ENCODE data around the gene CES2.

DNA sequence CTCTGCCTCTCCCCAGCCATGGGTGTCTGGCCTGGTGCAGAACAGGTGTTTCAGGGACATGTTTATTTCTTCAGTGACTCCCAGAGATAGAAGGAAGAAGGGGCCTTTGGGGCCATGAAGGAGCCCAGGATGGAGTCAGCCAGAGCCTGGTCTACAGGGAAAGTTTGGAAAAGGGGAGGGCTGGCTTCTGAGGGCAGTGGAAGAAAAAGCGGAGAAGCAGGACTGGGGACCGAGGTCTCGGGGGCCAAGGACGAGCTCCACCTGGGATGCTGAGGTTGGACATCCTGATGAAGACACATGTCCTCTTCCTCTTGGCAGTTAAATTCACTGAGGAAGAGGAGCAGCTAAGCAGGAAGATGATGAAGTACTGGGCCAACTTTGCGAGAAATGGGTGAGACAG, 7.7 kb downstream of the CES2 start:
- TF ChIP-seq, protein P1, sequence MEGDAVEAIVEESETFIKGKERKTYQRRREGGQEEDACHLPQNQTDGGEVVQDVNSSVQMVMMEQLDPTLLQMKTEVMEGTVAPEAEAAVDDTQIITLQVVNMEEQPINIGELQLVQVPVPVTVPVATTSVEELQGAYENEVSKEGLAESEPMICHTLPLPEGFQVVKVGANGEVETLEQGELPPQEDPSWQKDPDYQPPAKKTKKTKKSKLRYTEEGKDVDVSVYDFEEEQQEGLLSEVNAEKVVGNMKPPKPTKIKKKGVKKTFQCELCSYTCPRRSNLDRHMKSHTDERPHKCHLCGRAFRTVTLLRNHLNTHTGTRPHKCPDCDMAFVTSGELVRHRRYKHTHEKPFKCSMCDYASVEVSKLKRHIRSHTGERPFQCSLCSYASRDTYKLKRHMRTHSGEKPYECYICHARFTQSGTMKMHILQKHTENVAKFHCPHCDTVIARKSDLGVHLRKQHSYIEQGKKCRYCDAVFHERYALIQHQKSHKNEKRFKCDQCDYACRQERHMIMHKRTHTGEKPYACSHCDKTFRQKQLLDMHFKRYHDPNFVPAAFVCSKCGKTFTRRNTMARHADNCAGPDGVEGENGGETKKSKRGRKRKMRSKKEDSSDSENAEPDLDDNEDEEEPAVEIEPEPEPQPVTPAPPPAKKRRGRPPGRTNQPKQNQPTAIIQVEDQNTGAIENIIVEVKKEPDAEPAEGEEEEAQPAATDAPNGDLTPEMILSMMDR (IDR thresholded peaks at IDR 0.05): no peak
- TF ChIP-seq POLR2AphosphoS5 (IDR thresholded peaks at IDR 0.05) (no peak), POLR2A (IDR thresholded peaks at IDR 0.05) (no peak)
